K562 (cell line): ENCODE measurements around the gene ZDHHC18. TPM values are rescaled to one million over a fixed set of nuclear protein-coding genes. Genes with fewer than 3 reads are reported as not detected.
A peak's percentile ranks its signal among the peaks of the same experiment; 100 is the strongest.

Source experiments
- BRCA1 ChIP-seq, 2 experiments: fragments of 450-650 bp in 1 of 2; sonication (generic) in 1 of 2; formaldehyde crosslinking in 1 of 2; IDR thresholded peaks; 2 replicates each; pipeline versions ENCODE4 v1.5.0 to v1.6.1; 2017 to 2020; ENCODE audit warnings: mild to moderate bottlenecking in 1 of 2, missing genetic modification reagents in 1 of 2
- CBX2 ChIP-seq: fragments of 200-600 bp; sonication (generic); IDR thresholded peaks from one replicate; pipeline ENCODE4 v1.6.1; 2012; ENCODE audit warnings: mild to moderate bottlenecking, low read length, inconsistent platforms; ENCODE audit not compliant: insufficient read depth, poor library complexity, severe bottlenecking
- EP400 ChIP-seq: fragments of 450-650 bp; IDR thresholded peaks from 2 replicates; pipeline ENCODE4 v1.6.1; 2017; ENCODE audit warnings: antibody characterized with exemption, mild to moderate bottlenecking, moderate library complexity
- GTF2F1 ChIP-seq: IDR thresholded peaks from 2 replicates; pipeline ENCODE4 v1.6.1; 2011; ENCODE audit warnings: low read depth, low read length, improper control_type of control experiment
- JUNB ChIP-seq: fragments of 450-650 bp; formaldehyde crosslinking; conservative IDR thresholded peaks from 2 replicates; pipeline ENCODE4 v1.4.0; 2020; ENCODE audit warnings: mild to moderate bottlenecking
- MTA2 ChIP-seq: fragments of 450-650 bp; IDR thresholded peaks from 2 replicates; pipeline ENCODE4 v1.6.1; 2016; ENCODE audit warnings: low read depth
- MTA3 ChIP-seq: fragments of 450-650 bp; formaldehyde crosslinking; IDR thresholded peaks from 2 replicates; pipeline ENCODE4 v1.6.1; 2017; ENCODE audit warnings: mild to moderate bottlenecking, borderline replicate concordance
- NCOA1 ChIP-seq: fragments of 450-650 bp; IDR thresholded peaks from 2 replicates; pipeline ENCODE4 v1.6.1; 2016; ENCODE audit warnings: low read depth
- NCOR1 ChIP-seq: fragments of 450-650 bp; IDR thresholded peaks from 2 replicates; pipeline ENCODE4 v1.6.1; 2016; ENCODE audit warnings: mild to moderate bottlenecking, moderate library complexity
- PCBP2 ChIP-seq: fragments of 200-400 bp; formaldehyde crosslinking; IDR thresholded peaks from 2 replicates; pipeline ENCODE4 v1.6.1; 2018; ENCODE audit warnings: low read length, low read depth, mild to moderate bottlenecking, moderate library complexity; ENCODE audit not compliant: poor library complexity, severe bottlenecking
- POLR3G ChIP-seq: IDR thresholded peaks from 2 replicates; pipeline ENCODE4 v1.6.1; 2011; ENCODE audit not compliant: insufficient read length, insufficient replicate concordance; ENCODE audit errors: extremely low read depth
- RUNX1 ChIP-seq: sonication (generic); IDR thresholded peaks from 2 replicates; pipeline ENCODE4 v1.6.1; 2016; ENCODE audit warnings: antibody characterized with exemption, low read depth
- SPI1 ChIP-seq: IDR thresholded peaks from 2 replicates; pipeline ENCODE4 v1.6.1; 2011; ENCODE audit warnings: low read depth, low read length, control low read depth, borderline replicate concordance
- TEAD2 ChIP-seq: fragments of 450-650 bp; IDR thresholded peaks from 2 replicates; pipeline ENCODE4 v1.6.1; 2016; ENCODE audit warnings: missing genetic modification characterization, control low read depth, missing compliant biosample characterization
- THAP12 ChIP-seq: fragments of 250-450 bp; sonication (Bioruptor Pico); IDR thresholded peaks from 2 replicates; pipeline ENCODE4 v1.9.0; 2021; ENCODE audit warnings: mild to moderate bottlenecking, inconsistent platforms
- ZNF124 ChIP-seq: sonication (generic); formaldehyde crosslinking; IDR thresholded peaks from 2 replicates; pipeline ENCODE4 v1.8.1; 2022; ENCODE audit warnings: missing genetic modification reagents
- ZNF184 ChIP-seq: sonication (generic); formaldehyde crosslinking; IDR thresholded peaks from 2 replicates; pipeline ENCODE4 v1.5.0; 2020; ENCODE audit warnings: missing genetic modification reagents
- ZNF280A ChIP-seq: fragments of 450-650 bp; IDR thresholded peaks from 2 replicates; pipeline ENCODE4 v1.6.1; 2018; ENCODE audit warnings: mild to moderate bottlenecking, low read depth; ENCODE audit not compliant: partially characterized antibody
- ZNF282 ChIP-seq: sonication (generic); formaldehyde crosslinking; IDR thresholded peaks from 2 replicates; pipeline ENCODE4 v1.8.1; 2023; ENCODE audit warnings: missing genetic modification reagents
- ZNF436 ChIP-seq: fragments of 250-450, 450-650 bp; sonication (Bioruptor Pico); formaldehyde crosslinking; IDR thresholded peaks from 2 replicates; pipeline ENCODE4 v1.7.0; 2020; ENCODE audit warnings: mild to moderate bottlenecking
- ZNF76 ChIP-seq: fragments of 250-450 bp; sonication (Bioruptor Pico); IDR thresholded peaks from 2 replicates; pipeline ENCODE4 v1.4.0; 2020; ENCODE audit warnings: mild to moderate bottlenecking, moderate library complexity, borderline replicate concordance
- polyA plus RNA-seq, 8 experiments: library from polyadenylated mRNA; depleted of rRNA in 4 of 8; stranded (reverse) in 5 of 8; unstranded in 3 of 8; fragments of >200 nt; fragmentation: Nextera tagmentation in 2 of 8; fragmentation: Illumina TruSeq in 1 of 8; extraction: Ambion mirVana in 2 of 8; extraction: Trizol in 1 of 8; gene quantifications; 2 replicates each; pipeline versions ENCODE4 v1.2.1 to v1.2.3, GENCODE V29; 2011 to 2014; ENCODE audit warnings: inconsistent platforms in 1 of 8, missing spikeins in 1 of 8
- total RNA-seq, 7 experiments: library from RNA; depleted of rRNA in 6 of 7; stranded (reverse); fragments of >200 nt in 6 of 7; fragmentation: Illumina TruSeq in 2 of 7; extraction: Trizol in 2 of 7; gene quantifications; 2 replicates each; pipeline versions ENCODE4 v1.2.1 to v1.2.3, GENCODE V29; 2011 to 2021; ENCODE audit warnings: low replicate concordance in 1 of 7
- TF ChIP-seq, protein P1 (sequence below): fragments of 250-450 bp; sonication (Bioruptor Pico); IDR thresholded peaks from 2 replicates; pipeline ENCODE4 v1.4.0; 2020; ENCODE audit warnings: mild to moderate bottlenecking

ZDHHC18 gene
- total and polyA plus RNA-seq, 9 of the 15 experiments (the other 6 are each of a cell fraction or from before 2014, with no cell fraction given): 0.42 to 35.6 (median 15.8) TPM

DNA sequence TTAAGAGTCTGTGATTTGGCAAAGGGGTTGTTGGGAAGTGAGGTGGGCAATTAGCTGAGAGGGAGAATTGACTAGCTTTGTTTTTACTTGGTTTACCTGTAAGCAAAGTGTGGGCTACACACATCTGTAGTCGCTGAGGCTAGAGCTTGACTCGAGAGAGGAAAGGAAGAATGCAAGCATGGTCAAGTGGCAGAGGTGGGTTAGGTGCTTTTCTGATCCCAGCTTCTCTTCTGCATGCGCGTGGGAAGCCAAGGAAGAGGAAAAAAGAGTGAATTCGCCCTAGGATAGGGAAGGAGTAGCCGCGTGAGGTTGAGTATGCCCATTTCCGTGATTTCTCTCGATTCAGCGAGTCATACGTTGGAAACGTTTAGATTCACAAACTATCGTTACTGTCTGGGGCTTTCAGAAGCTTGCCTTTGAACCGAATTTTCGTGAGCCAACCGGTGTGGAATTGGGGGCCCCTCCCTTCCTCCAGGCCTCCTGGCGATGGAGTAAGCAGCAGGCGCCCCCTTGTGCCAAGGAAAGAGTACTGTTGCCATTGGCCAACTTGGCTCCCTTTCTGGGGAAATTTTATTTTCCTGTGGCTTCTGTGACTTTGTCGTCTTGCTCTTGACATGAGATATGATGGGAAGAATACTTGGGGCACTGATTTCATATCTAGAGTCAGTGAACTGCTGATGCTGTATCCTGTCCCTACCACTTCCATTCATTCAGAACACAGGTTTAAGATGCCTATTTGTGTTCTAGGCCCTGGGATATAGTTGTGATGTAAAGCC is 37.5 kb upstream of the ZDHHC18 start (continued):
- no peak for TF ChIP-seq THAP12
- no peak for TF ChIP-seq JUNB (CRISPR knock-in tag)
- 0 out of 2 replicates have a peak, but pooled peaks have one; percentile 7 for TF ChIP-seq NCOR1
- TF ChIP-seq POLR3G: no peak
- no peak for TF ChIP-seq RUNX1
- no peak for TF ChIP-seq MTA3
- no peak for TF ChIP-seq GTF2F1
- no peak for TF ChIP-seq ZNF76 (CRISPR knock-in tag)
- TF ChIP-seq ZNF436 (CRISPR knock-in tag): no peak
- TF ChIP-seq ZNF282 (CRISPR knock-in tag): no peak
- TF ChIP-seq, protein P1, sequence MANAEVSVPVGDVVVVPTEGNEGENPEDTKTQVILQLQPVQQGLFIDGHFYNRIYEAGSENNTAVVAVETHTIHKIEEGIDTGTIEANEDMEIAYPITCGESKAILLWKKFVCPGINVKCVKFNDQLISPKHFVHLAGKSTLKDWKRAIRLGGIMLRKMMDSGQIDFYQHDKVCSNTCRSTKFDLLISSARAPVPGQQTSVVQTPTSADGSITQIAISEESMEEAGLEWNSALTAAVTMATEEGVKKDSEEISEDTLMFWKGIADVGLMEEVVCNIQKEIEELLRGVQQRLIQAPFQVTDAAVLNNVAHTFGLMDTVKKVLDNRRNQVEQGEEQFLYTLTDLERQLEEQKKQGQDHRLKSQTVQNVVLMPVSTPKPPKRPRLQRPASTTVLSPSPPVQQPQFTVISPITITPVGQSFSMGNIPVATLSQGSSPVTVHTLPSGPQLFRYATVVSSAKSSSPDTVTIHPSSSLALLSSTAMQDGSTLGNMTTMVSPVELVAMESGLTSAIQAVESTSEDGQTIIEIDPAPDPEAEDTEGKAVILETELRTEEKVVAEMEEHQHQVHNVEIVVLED (CRISPR knock-in tag): no peak
- TF ChIP-seq SPI1: no peak
- TF ChIP-seq ZNF280A: no peak
- TF ChIP-seq MTA2: no peak
- no peak for TF ChIP-seq ZNF124 (CRISPR knock-in tag)
- TF ChIP-seq BRCA1 (IDR thresholded peaks at IDR 0.05): no peak
- no peak for TF ChIP-seq BRCA1 (CRISPR knock-in tag; IDR thresholded peaks at IDR 0.05)
- TF ChIP-seq TEAD2 (tag): no peak
- no peak for TF ChIP-seq ZNF184 (CRISPR knock-in tag)
- TF ChIP-seq EP400: peak; percentile 66
- TF ChIP-seq PCBP2: no peak
- no peak; the same call in 1 of the 2 replicates for TF ChIP-seq NCOA1
- no peak for TF ChIP-seq CBX2
